B cell (primary cell): ENCODE results near the gene DNAH10.

Experiments used
- EZH2 ChIP-seq: IDR thresholded peaks from 2 replicates; pipeline ENCODE4 v1.6.1; 2012; ENCODE audit warnings: borderline replicate concordance, low read depth, mild to moderate bottlenecking, moderate library complexity, low read length; ENCODE audit not compliant: insufficient read depth, poor library complexity, severe bottlenecking
- TF ChIP-seq, protein P1 (sequence below): fragments of 200-600 bp; IDR thresholded peaks from one replicate; pipeline ENCODE4 v1.8.0; 2022; ENCODE audit warnings: antibody characterized with exemption, mild to moderate bottlenecking

GRCh38 chr12:123972457-123973401 lies 210.6 kb downstream of the DNAH10 start, which contains the start of the genes CCDC92 and ZNF664:
- TF ChIP-seq, protein P1, sequence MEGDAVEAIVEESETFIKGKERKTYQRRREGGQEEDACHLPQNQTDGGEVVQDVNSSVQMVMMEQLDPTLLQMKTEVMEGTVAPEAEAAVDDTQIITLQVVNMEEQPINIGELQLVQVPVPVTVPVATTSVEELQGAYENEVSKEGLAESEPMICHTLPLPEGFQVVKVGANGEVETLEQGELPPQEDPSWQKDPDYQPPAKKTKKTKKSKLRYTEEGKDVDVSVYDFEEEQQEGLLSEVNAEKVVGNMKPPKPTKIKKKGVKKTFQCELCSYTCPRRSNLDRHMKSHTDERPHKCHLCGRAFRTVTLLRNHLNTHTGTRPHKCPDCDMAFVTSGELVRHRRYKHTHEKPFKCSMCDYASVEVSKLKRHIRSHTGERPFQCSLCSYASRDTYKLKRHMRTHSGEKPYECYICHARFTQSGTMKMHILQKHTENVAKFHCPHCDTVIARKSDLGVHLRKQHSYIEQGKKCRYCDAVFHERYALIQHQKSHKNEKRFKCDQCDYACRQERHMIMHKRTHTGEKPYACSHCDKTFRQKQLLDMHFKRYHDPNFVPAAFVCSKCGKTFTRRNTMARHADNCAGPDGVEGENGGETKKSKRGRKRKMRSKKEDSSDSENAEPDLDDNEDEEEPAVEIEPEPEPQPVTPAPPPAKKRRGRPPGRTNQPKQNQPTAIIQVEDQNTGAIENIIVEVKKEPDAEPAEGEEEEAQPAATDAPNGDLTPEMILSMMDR = no peak
- no peak for TF ChIP-seq EZH2
